Breast epithelium (tissue), 4 donors: ENCODE data around the gene OSBPL9. TPM values are rescaled to one million over a fixed set of nuclear protein-coding genes. Genes with fewer than 3 reads are reported as not detected.

Source experiments
- DNase-seq, 2 donors: peaks; one replicate each; pipeline ENCODE4 v3.0.0-alpha.2; 2019; ENCODE audit warnings: low spot score in 2 of 2
- H3K27ac ChIP-seq, 2 donors: fragments of 200-600 bp; sonication (generic) in 1 of 2; one replicate each; pipeline ENCODE4 v1.5.1; 2016 to 2019; ENCODE audit warnings: mild to moderate bottlenecking in 1 of 2
- H3K27me3 ChIP-seq, 2 donors: fragments of 200-600 bp; sonication (generic) in 1 of 2; one replicate each; pipeline versions ENCODE4 v1.5.1 to v1.6.0; 2017 to 2019; ENCODE audit warnings: control low read depth in 1 of 2, mild to moderate bottlenecking in 1 of 2
- H3K36me3 ChIP-seq: fragments of 200-600 bp; one replicate; pipeline ENCODE4 v1.5.1; 2019
- H3K4me1 ChIP-seq, 2 donors: fragments of 200-600 bp; sonication (generic); one replicate each; pipeline ENCODE4 v1.5.1; 2016 to 2019; ENCODE audit warnings: control low read depth in 1 of 2
- H3K4me3 ChIP-seq, 3 donors: fragments of 200-600 bp; sonication (generic); 1 replicate in 2 of 3; 2 replicates in 1 of 3; pipeline ENCODE4 v1.5.1; 2016 to 2019; ENCODE audit warnings: mild to moderate bottlenecking in 3 of 3, moderate library complexity in 2 of 3
- H3K9me3 ChIP-seq, 2 donors: fragments of 200-600 bp; sonication (generic) in 1 of 2; one replicate each; pipeline ENCODE4 v1.5.1; 2016 to 2019; ENCODE audit warnings: control low read depth in 1 of 2
- CTCF ChIP-seq, 3 donors: fragments of 450-650 bp; IDR thresholded peaks; one replicate each; pipeline ENCODE4 v1.5.1; 2016 to 2017; ENCODE audit warnings: antibody characterized with exemption in 3 of 3, mild to moderate bottlenecking in 3 of 3, moderate library complexity in 3 of 3
- POLR2A ChIP-seq: fragments of 450-650 bp; IDR thresholded peaks from one replicate; pipeline ENCODE4 v1.6.1; 2016; ENCODE audit warnings: antibody characterized with exemption, mild to moderate bottlenecking, moderate library complexity
- POLR2AphosphoS5 ChIP-seq, 3 donors: sonication (generic); formaldehyde crosslinking; IDR thresholded peaks; one replicate each; pipeline ENCODE4 v1.6.1; 2017; ENCODE audit warnings: antibody characterized with exemption in 3 of 3
- intact Hi-C: fragments of 100-400 bp; cut with DNase I; formaldehyde crosslinking; loops from one replicate; pipeline ENCODE4 v1.15.1; 2023; ENCODE audit warnings: low total_unique reads
- total RNA-seq, 3 donors: library from RNA; depleted of rRNA; stranded (reverse); fragments of >200 nt; gene quantifications; one replicate each; pipeline ENCODE4 v1.1.0, GENCODE V29; 2016

The OSBPL9 gene
- total RNA-seq, 3 donors from 2014 or later = 107 to 213 (median 136) TPM

GRCh38 chr1:51760872-51761271 lies 144.0 kb downstream of the OSBPL9 start:
- intact Hi-C loops = no loop called here
- H3K36me3 ChIP-seq = no peaks in the 10 kb centered on the region
- H3K27me3 ChIP-seq = no peaks in the 10 kb centered on the region
- no peaks in the 10 kb centered on the region for H3K4me1 ChIP-seq
- H3K27ac ChIP-seq = no peak overlapping the region
- DNase-seq = no peak
- TF ChIP-seq POLR2A = no peak
- no peak for TF ChIP-seq CTCF (IDR thresholded peaks at IDR 0.05)
- no peak for TF ChIP-seq POLR2AphosphoS5 (IDR thresholded peaks at IDR 0.05)
- H3K9me3 ChIP-seq = no peaks in the 10 kb centered on the region
- H3K4me3 ChIP-seq = no peak overlapping the region

- Histone ChIP-seq H3K36me3 (no peaks in the 10 kb centered on the region), H3K27ac (no peak overlapping the region), H3K9me3 (no peaks in the 10 kb centered on the region), H3K4me3 (no peak overlapping the region), H3K4me1 (no peaks in the 10 kb centered on the region), H3K27me3 (no peaks in the 10 kb centered on the region)
- DNase-seq = no peak
- intact Hi-C loops = no loop called here
- TF ChIP-seq POLR2A = no peak
- TF ChIP-seq CTCF (IDR thresholded peaks at IDR 0.05) = no peak
- no peak for TF ChIP-seq POLR2AphosphoS5 (IDR thresholded peaks at IDR 0.05)
Observed at GRCh38 chr1:51761351-51761750, 144.5 kb downstream of the OSBPL9 start.

- Histone ChIP-seq H3K4me3 (no peak overlapping the region), H3K27ac (no peak overlapping the region), H3K27me3 (no peaks in the 10 kb centered on the region), H3K36me3 (no peaks in the 10 kb centered on the region), H3K9me3 (no peaks in the 10 kb centered on the region), H3K4me1 (no peaks in the 10 kb centered on the region)
- intact Hi-C loops = no loop called here
- no peak for DNase-seq
- TF ChIP-seq POLR2AphosphoS5 (IDR thresholded peaks at IDR 0.05) = no peak
- peak; percentile 74 to 83 (median 76) for TF ChIP-seq CTCF (IDR thresholded peaks at IDR 0.05)
Observed at GRCh38 chr1:51768971-51769588, 152.2 kb downstream of the OSBPL9 start.

- DNase-seq = no peak
- Histone ChIP-seq H3K4me3 (no peak overlapping the region), H3K9me3 (no peaks in the 10 kb centered on the region), H3K27me3 (no peaks in the 10 kb centered on the region), H3K4me1 (no peaks in the 10 kb centered on the region), H3K36me3 (no peaks in the 10 kb centered on the region), H3K27ac (no peak overlapping the region)
- TF ChIP-seq CTCF (IDR thresholded peaks at IDR 0.05) (no peak), POLR2AphosphoS5 (IDR thresholded peaks at IDR 0.05) (no peak), POLR2A (no peak)
- intact Hi-C loops = no loop called here
Observed at GRCh38 chr1:51776408-51776807, 159.5 kb downstream of the OSBPL9 start.

- Histone ChIP-seq H3K4me3 (no peak overlapping the region), H3K27ac (no peak overlapping the region), H3K27me3 (no peaks in the 10 kb centered on the region), H3K9me3 (no peaks in the 10 kb centered on the region), H3K36me3 (peaks cover 8% of the 10 kb centered on the region), H3K4me1 (no peaks in the 10 kb centered on the region)
- no peak for DNase-seq
- TF ChIP-seq POLR2AphosphoS5 (IDR thresholded peaks at IDR 0.05) (no peak), CTCF (IDR thresholded peaks at IDR 0.05) (no peak), POLR2A (no peak)
- intact Hi-C loops = no loop called here
Observed at GRCh38 chr1:51780927-51781326, 164.0 kb downstream of the OSBPL9 start.
